Activated naive CD8-positive, alpha-beta T cell treated with anti-CD3 and anti-CD28 coated beads, Interleukin-2, amount 50 U/mL, for 24 hours (primary cell): ENCODE results near the gene PRDM9.
"Not testable (repeated sequence)": the region's sequence is repeated elsewhere in the genome, so short reads cannot be mapped to it uniquely, and the experiment has no call there.

Experiments used
- ATAC-seq: fragments of 150-1000 bp; cut with Tn5 transposase; one replicate; pipeline ENCODE4 v1.10.0; 2021
- DNase-seq: peaks from one replicate; pipeline ENCODE4 v3.0.0; 2021
- H3K27ac Mint-ChIP-seq: one replicate; pipeline ENCODE4 v1.8.0; 2021; ENCODE audit warnings: mild to moderate bottlenecking, mixed read lengths
- H3K27me3 Mint-ChIP-seq: one replicate; pipeline ENCODE4 v1.8.0; 2021; ENCODE audit warnings: mixed read lengths
- H3K36me3 Mint-ChIP-seq: one replicate; pipeline ENCODE4 v1.8.0; 2021; ENCODE audit warnings: low read depth, mixed read lengths
- H3K4me1 Mint-ChIP-seq: one replicate; pipeline ENCODE4 v1.8.0; 2021; ENCODE audit warnings: mixed read lengths
- H3K4me3 Mint-ChIP-seq: one replicate; pipeline ENCODE4 v1.8.0; 2021; ENCODE audit warnings: mild to moderate bottlenecking, moderate library complexity, mixed read lengths
- H3K9me3 Mint-ChIP-seq: one replicate; pipeline ENCODE4 v1.8.0; 2021; ENCODE audit warnings: mixed read lengths

Gene PRDM9

GRCh38 chr5:23507278-23507685 is at the start of gene PRDM9:
Gene PRDM9, plus strand, starts transcription at chr5:23507609. Its CDS starts 1,425 bp downstream, at chr5:23509034.
- DNase-seq: no peak
- Mint-ChIP-seq H3K4me3 (no peak within 1 kb of the TSS), H3K27me3 (no peaks in the 10 kb centered on the region), H3K4me1 (no peaks in the 10 kb centered on the region), H3K27ac (no peak within 1 kb of the TSS), H3K9me3 (peaks cover 7% of the 10 kb centered on the region), H3K36me3 (no peaks in the 10 kb centered on the region)
- no peak for ATAC-seq

DNA sequence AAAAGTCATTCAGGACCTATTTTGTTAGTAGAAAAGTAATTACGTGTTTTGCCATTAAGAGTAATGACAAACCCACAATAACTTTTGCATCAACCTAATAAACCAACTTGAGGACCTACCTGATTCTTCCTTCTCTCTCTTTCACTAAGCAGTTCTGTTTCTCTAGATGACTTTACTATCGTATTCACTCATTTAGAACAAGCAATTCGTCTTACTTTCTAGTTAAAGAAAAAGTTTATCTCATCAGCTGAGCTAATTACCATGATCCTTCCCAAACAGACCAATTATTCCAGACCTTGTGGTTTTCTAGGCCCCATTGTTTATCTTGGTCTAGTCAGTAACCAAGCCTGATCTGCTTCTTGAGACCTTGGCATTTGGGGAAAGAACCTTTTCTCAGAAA is 49.6 kb upstream of the PRDM9 start:
- Mint-ChIP-seq H3K4me3 (no peak overlapping the region), H3K36me3 (no peaks in the 10 kb centered on the region), H3K27me3 (no peaks in the 10 kb centered on the region), H3K4me1 (no peaks in the 10 kb centered on the region), H3K27ac (no peak overlapping the region), H3K9me3 (peaks cover 14% of the 10 kb centered on the region)
- DNase-seq: no peak
- ATAC-seq: no peak

DNA sequence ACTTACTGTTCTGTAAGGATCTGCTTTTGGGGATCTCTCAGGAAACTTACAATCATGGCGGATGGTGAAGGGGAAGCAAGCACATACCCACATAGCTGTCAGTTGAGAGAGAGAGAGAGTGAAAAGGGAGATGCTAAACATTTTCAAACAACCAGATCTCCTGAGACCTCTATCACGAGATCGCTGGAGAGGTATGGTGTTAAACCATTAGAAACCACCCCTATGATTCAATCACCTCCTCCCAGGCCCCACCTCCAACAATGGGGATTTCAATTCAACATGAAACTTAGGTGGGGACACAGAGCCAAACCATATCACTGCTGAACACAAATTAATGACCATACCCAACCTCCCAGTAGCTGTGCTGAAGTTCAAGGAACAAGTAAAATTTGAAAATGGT is 48.2 kb upstream of the PRDM9 start:
- Mint-ChIP-seq H3K27me3 (no peaks in the 10 kb centered on the region), H3K36me3 (no peaks in the 10 kb centered on the region), H3K9me3 (peaks cover 20% of the 10 kb centered on the region), H3K4me1 (no peaks in the 10 kb centered on the region), H3K27ac (no peak overlapping the region), H3K4me3 (no peak overlapping the region)
- DNase-seq: no peak
- no peak for ATAC-seq

GRCh38 chr5:23461576-23461975 is 45.8 kb upstream of the PRDM9 start:
- H3K36me3 Mint-ChIP-seq: no peaks in the 10 kb centered on the region
- ATAC-seq (no peak), DNase-seq (no peak)
- no peak overlapping the region for H3K4me3 Mint-ChIP-seq
- H3K27me3 Mint-ChIP-seq: no peaks in the 10 kb centered on the region
- H3K4me1 Mint-ChIP-seq: no peaks in the 10 kb centered on the region
- H3K9me3 Mint-ChIP-seq: peaks cover 20% of the 10 kb centered on the region
- no peak overlapping the region for H3K27ac Mint-ChIP-seq

DNA sequence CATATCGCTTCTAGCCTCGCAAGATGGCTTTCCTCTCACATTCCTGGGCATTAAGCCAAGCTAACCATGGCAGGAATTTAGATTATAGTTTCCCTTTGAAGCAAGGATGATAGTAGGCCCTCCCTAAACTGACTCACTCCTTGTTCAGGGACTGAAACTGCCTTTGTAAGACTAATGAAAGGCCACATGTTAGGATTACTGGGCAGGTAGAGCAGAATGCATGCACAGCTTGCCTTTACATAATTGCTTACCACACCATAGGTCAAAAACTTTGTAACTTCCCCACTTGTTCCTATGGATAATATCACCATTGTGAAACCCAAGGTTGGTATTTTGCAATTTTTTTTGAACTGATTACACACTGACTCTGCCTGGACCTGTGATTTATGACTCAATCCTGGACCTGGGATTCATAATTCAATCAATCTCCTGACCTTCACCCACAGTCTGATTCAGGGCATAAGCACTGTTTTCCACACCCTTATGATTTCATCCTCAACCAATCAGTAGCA is 41.0 kb upstream of the PRDM9 start:
- no peak for DNase-seq
- ATAC-seq: no peak
- Mint-ChIP-seq H3K4me1 (no peaks in the 10 kb centered on the region), H3K4me3 (no peak overlapping the region), H3K9me3 (peaks cover 16% of the 10 kb centered on the region), H3K36me3 (no peaks in the 10 kb centered on the region), H3K27ac (no peak overlapping the region), H3K27me3 (no peaks in the 10 kb centered on the region)

- no peak for DNase-seq
- H3K36me3 Mint-ChIP-seq: no peaks in the 10 kb centered on the region
- H3K9me3 Mint-ChIP-seq: peaks cover 11% of the 10 kb centered on the region
- H3K27ac Mint-ChIP-seq: no peak overlapping the region
- H3K4me1 Mint-ChIP-seq: no peaks in the 10 kb centered on the region
- no peaks in the 10 kb centered on the region for H3K27me3 Mint-ChIP-seq
- no peak for ATAC-seq
- H3K4me3 Mint-ChIP-seq: no peak overlapping the region
These were observed 38.8 kb upstream of the PRDM9 start for GRCh38 chr5:23468658-23469057.

DNA sequence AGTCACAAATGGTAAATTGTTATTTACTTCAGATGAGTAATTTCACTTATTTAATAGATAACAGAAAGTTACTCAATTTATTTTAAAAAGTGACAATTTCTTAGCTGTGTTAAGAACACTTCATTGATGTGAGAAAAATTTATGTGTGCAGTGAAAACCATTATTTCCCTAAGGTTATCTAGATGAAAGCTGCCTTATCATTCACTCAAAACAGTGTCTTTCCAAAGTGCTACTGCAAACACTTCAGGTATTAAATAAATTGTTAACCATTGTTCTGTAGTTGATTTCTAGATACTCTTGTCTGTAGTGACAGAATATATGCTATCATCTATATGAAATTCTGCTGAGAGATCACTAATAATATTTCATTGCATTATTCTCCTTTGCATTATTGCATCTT is 33.5 kb upstream of the PRDM9 start:
- Mint-ChIP-seq H3K36me3 (no peaks in the 10 kb centered on the region), H3K4me3 (no peak overlapping the region), H3K27ac (no peak overlapping the region), H3K4me1 (no peaks in the 10 kb centered on the region), H3K9me3 (peaks cover 6% of the 10 kb centered on the region), H3K27me3 (no peaks in the 10 kb centered on the region)
- DNase-seq (no peak), ATAC-seq (no peak)

- Mint-ChIP-seq H3K36me3 (no peaks in the 10 kb centered on the region), H3K27ac (no peak overlapping the region), H3K27me3 (no peaks in the 10 kb centered on the region), H3K4me3 (no peak overlapping the region), H3K9me3 (peaks cover 9% of the 10 kb centered on the region), H3K4me1 (no peaks in the 10 kb centered on the region)
- ATAC-seq (no peak), DNase-seq (no peak)
These were observed 33.1 kb upstream of the PRDM9 start for GRCh38 chr5:23474315-23474714.

DNA sequence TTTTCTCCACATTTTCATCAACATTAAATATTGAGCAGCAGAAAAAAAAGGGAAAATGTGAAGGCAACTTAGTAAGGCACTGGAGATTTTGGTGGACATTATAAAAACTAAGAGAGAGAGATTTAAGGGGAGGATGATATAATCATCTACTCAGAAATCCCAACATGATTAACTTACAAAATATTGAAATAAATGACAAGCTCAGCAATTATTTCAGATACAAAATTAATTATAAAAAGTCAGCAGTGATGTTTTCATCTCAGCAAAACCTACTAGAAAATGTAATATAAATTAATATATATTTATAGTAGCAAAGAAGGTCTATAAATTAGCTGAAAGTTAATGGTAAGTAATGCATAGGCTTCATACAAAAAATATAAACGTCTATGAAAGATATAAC is 30.8 kb upstream of the PRDM9 start:
- ATAC-seq (no peak), DNase-seq (no peak)
- Mint-ChIP-seq H3K9me3 (peaks cover 16% of the 10 kb centered on the region), H3K36me3 (no peaks in the 10 kb centered on the region), H3K4me1 (no peaks in the 10 kb centered on the region), H3K27ac (no peak overlapping the region), H3K27me3 (no peaks in the 10 kb centered on the region), H3K4me3 (no peak overlapping the region)

- Mint-ChIP-seq H3K4me3 (no peak overlapping the region), H3K4me1 (no peaks in the 10 kb centered on the region), H3K27me3 (no peaks in the 10 kb centered on the region), H3K27ac (no peak overlapping the region), H3K9me3 (peaks cover 29% of the 10 kb centered on the region), H3K36me3 (no peaks in the 10 kb centered on the region)
- ATAC-seq (no peak), DNase-seq (no peak)
These were observed 24.8 kb upstream of the PRDM9 start for GRCh38 chr5:23482642-23483041.

- Mint-ChIP-seq H3K4me1 (no peaks in the 10 kb centered on the region), H3K27ac (no peak overlapping the region)
- DNase-seq: no peak
These were observed 24.3 kb upstream of the PRDM9 start for GRCh38 chr5:23483090-23483489.

DNA sequence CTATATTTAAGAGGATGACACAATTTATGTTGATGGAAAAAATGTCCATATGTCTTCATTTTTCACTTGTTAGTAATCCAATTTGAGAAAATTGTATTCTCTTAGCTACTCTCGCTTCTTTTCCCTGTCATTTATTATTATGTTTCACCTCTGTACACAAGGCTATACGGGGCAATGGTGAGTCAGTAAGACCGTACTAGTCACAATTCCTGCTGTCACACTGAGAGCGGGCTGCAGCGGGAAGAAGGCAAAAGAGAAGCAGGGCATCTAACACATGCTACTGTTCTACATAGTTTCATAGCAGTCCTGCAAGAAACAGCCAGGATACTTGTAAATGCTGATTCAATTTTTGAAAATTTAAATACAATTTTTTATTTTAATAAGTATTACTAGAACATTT is 23.3 kb upstream of the PRDM9 start:
- H3K4me1 Mint-ChIP-seq: no peaks in the 10 kb centered on the region
- no peak overlapping the region for H3K4me3 Mint-ChIP-seq
- H3K9me3 Mint-ChIP-seq: peaks cover 34% of the 10 kb centered on the region
- ATAC-seq (no peak), DNase-seq (no peak)
- H3K36me3 Mint-ChIP-seq: no peaks in the 10 kb centered on the region
- no peak overlapping the region for H3K27ac Mint-ChIP-seq
- H3K27me3 Mint-ChIP-seq: no peaks in the 10 kb centered on the region

More at GRCh38 chr5:23483090-23483489, 24.3 kb upstream of the PRDM9 start:
- no peak overlapping the region for H3K4me3 Mint-ChIP-seq
- H3K9me3 Mint-ChIP-seq: peaks cover 32% of the 10 kb centered on the region
- H3K36me3 Mint-ChIP-seq: no peaks in the 10 kb centered on the region
- no peak for ATAC-seq
- H3K27me3 Mint-ChIP-seq: no peaks in the 10 kb centered on the region

- H3K36me3 Mint-ChIP-seq, H3K27ac Mint-ChIP-seq, H3K4me1 Mint-ChIP-seq, DNase-seq, H3K4me3 Mint-ChIP-seq, ATAC-seq, H3K27me3 Mint-ChIP-seq: not testable (repeated sequence)
- peaks cover 29% of the 10 kb centered on the region for H3K9me3 Mint-ChIP-seq
These were observed 21.2 kb upstream of the PRDM9 start for GRCh38 chr5:23486227-23486626.

DNA sequence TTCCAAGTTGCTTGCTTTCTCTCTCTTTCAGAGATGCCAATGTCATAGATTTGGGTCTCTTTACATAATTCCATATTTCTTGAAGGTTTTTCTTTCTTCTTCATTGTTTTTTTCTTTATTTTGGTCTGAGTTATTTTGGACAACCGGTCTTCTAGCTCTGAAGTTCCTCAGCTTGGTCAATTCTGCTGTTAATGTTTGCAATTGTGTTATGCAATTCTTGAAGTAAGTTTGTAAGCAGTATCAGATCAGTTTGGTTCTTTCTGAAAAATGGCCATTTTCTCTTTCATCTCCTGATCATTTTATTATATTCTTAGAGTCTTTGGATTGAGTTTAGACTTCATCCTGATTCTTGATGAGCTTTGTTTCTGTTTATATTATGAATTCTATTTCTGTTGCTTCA is 16.4 kb upstream of the PRDM9 start:
- Mint-ChIP-seq H3K27ac (no peak overlapping the region), H3K36me3 (no peaks in the 10 kb centered on the region), H3K27me3 (no peaks in the 10 kb centered on the region), H3K4me1 (no peaks in the 10 kb centered on the region), H3K9me3 (peaks cover 30% of the 10 kb centered on the region), H3K4me3 (no peak overlapping the region)
- no peak for ATAC-seq
- no peak for DNase-seq

DNA sequence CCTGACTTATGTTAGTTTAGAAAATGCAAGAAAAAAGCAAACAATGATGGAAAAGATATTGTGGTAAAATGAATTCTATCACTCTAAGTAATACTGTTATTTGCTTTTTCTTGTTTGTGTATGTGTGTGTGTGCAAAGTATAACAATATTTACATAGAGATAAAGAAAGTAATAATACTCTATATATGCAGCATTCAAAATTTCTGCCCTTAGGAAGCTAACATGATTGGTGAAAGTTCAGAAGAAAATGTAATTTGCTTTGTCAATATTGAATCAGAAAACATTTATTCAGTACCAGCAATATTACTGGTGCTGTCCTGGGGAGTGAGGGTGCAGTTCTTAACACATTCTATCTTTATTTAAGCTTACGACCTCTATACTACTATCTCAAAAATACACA is 12.9 kb upstream of the PRDM9 start:
- no peaks in the 10 kb centered on the region for H3K4me1 Mint-ChIP-seq
- no peak overlapping the region for H3K27ac Mint-ChIP-seq
- no peaks in the 10 kb centered on the region for H3K27me3 Mint-ChIP-seq
- H3K36me3 Mint-ChIP-seq: no peaks in the 10 kb centered on the region
- peaks cover 10% of the 10 kb centered on the region for H3K9me3 Mint-ChIP-seq
- DNase-seq: no peak
- no peak for ATAC-seq
- no peak overlapping the region for H3K4me3 Mint-ChIP-seq

DNA sequence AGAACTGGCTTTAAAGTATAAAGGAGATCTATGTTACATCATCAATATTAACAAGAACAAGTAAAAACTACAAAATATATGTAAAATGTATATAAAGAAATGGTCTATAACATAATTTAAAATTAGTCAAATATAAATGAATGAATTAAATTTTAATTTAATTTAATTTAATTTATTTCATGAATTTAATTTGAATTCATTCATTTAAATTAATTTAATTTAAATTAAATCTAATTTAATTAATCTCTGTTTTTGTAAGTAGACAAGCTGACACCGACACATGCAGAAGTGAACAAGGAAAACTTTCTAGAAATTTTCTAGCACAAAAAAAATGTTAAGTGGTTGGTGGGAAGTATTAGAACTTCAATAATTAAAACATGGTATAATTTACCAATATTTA is 10.8 kb upstream of the PRDM9 start:
- H3K9me3 Mint-ChIP-seq: peaks cover 8% of the 10 kb centered on the region
- ATAC-seq (no peak), DNase-seq (no peak)
- H3K36me3 Mint-ChIP-seq: no peaks in the 10 kb centered on the region
- no peak overlapping the region for H3K4me3 Mint-ChIP-seq
- no peaks in the 10 kb centered on the region for H3K4me1 Mint-ChIP-seq
- H3K27me3 Mint-ChIP-seq: no peaks in the 10 kb centered on the region
- H3K27ac Mint-ChIP-seq: no peak overlapping the region
